ENCODE data around the gene SPIRE2.
A peak's percentile ranks its signal among the peaks of the same experiment; 100 is the strongest.
"Not testable (repeated sequence)": the region's sequence is repeated elsewhere in the genome, so short reads cannot be mapped to it uniquely, and the experiment has no call there.

Gene SPIRE2

GRCh38 chr16:89862732-89863131 lies 34.5 kb downstream of the SPIRE2 start:
- no peak for DNase-seq

- peak in 8 of 56 donors; percentile 4 to 28 (median 14) for DNase-seq
Measured at GRCh38 chr16:89863741-89864526, 35.7 kb downstream of the SPIRE2 start.

GRCh38 chr16:89864527-89864820 lies 36.2 kb downstream of the SPIRE2 start:
- DNase-seq: no peak

- no peak for DNase-seq
Measured at GRCh38 chr16:89867918-89868317, 39.6 kb downstream of the SPIRE2 start.

- DNase-seq: no peak
Measured at GRCh38 chr16:89869911-89870310, 41.6 kb downstream of the SPIRE2 start.

- no peak for DNase-seq
Measured at GRCh38 chr16:89870440-89870839, 42.2 kb downstream of the SPIRE2 start.

GRCh38 chr16:89871895-89872294 lies 43.6 kb downstream of the SPIRE2 start:
- DNase-seq: no peak

- DNase-seq: peak in 53 of 56 donors; percentile 25 to 88 (median 77)
Measured at GRCh38 chr16:89873109-89873971, 45.1 kb downstream of the SPIRE2 start, which contains the start of gene TCF25. TSS of gene TCF25 (plus strand) at chr16:89873592. CDS start at chr16:89873668, 76 bp downstream.

GRCh38 chr16:89873972-89874689 lies 45.9 kb downstream of the SPIRE2 start:
- peak; percentile 58 to 99 (median 93) for DNase-seq

GRCh38 chr16:89879123-89879522 lies 50.8 kb downstream of the SPIRE2 start:
- not testable (repeated sequence) for DNase-seq

GRCh38 chr16:89880477-89881367 lies 52.4 kb downstream of the SPIRE2 start:
- DNase-seq: no peak

- no peak for DNase-seq
Measured at GRCh38 chr16:89881368-89881730, 53.1 kb downstream of the SPIRE2 start.

GRCh38 chr16:89883346-89884040 lies 55.2 kb downstream of the SPIRE2 start:
- no peak for DNase-seq

- no peak for DNase-seq
Measured at GRCh38 chr16:89884041-89884421, 55.8 kb downstream of the SPIRE2 start.

- DNase-seq: no peak
Measured at GRCh38 chr16:89887243-89887642, 59.0 kb downstream of the SPIRE2 start.

GRCh38 chr16:89890200-89890599 lies 61.9 kb downstream of the SPIRE2 start:
- no peak for DNase-seq

GRCh38 chr16:89890886-89891657 lies 62.8 kb downstream of the SPIRE2 start:
- no peak for DNase-seq

- no peak for DNase-seq
Measured at GRCh38 chr16:89892055-89892630, 63.9 kb downstream of the SPIRE2 start.

- no peak for DNase-seq
Measured at GRCh38 chr16:89892635-89893034, 64.4 kb downstream of the SPIRE2 start.
